A673 (cell line): ENCODE results near the gene UST.

Source experiments
- EZH2 ChIP-seq: fragments of 200-600 bp; sonication (generic); IDR thresholded peaks from 2 replicates; pipeline ENCODE4 v1.6.1; 2017; ENCODE audit warnings: borderline replicate concordance, low read depth, mild to moderate bottlenecking, mixed read lengths, antibody characterized with exemption, low read length; ENCODE audit not compliant: poor library complexity, severe bottlenecking
- TF ChIP-seq, protein P1 (sequence below): fragments of 300-800, 200-600 bp; sonication (generic); conservative IDR thresholded peaks from 2 replicates; pipeline ENCODE4 v1.5.1; 2017; ENCODE audit warnings: low read depth, mild to moderate bottlenecking, antibody characterized with exemption, low read length, moderate library complexity, mixed read lengths

DNA sequence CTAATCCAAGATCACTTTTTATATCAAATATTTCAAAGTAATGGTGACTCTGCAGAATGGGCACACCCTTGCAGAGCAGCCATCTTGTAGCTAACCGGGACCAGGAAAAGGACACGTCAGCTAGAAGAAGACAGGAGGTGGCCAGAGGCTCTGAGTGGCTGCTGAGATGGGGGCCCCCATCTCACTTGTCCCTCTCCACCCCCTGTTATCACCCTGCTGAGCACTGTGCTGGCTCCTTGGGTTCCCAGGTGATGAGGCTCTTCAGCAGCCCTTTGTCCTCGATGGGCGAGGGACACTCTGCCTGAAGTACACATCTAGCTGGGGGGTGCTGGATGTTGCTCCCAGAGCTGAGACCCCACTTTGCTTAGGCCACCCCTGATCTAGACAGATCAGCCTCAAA lies 126.3 kb downstream of the UST start:
- TF ChIP-seq, protein P1, sequence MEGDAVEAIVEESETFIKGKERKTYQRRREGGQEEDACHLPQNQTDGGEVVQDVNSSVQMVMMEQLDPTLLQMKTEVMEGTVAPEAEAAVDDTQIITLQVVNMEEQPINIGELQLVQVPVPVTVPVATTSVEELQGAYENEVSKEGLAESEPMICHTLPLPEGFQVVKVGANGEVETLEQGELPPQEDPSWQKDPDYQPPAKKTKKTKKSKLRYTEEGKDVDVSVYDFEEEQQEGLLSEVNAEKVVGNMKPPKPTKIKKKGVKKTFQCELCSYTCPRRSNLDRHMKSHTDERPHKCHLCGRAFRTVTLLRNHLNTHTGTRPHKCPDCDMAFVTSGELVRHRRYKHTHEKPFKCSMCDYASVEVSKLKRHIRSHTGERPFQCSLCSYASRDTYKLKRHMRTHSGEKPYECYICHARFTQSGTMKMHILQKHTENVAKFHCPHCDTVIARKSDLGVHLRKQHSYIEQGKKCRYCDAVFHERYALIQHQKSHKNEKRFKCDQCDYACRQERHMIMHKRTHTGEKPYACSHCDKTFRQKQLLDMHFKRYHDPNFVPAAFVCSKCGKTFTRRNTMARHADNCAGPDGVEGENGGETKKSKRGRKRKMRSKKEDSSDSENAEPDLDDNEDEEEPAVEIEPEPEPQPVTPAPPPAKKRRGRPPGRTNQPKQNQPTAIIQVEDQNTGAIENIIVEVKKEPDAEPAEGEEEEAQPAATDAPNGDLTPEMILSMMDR = no peak
- TF ChIP-seq EZH2 = no peak
